ENCODE measurements around the gene SELP. TPM values are rescaled to one million over a fixed set of nuclear protein-coding genes. Genes with fewer than 3 reads are reported as not detected.

SELP gene
- total and polyA plus RNA-seq, 4 donors = 1.7 to 8.1 (median 2.4) TPM

- DNase-seq (ENCODE audit: low spot score) = no peak
- no peak overlapping the region for H3K9ac ChIP-seq (ENCODE audit: low read depth in 1 of 2, low read length in 2 of 2)
- TF ChIP-seq NR2F2 (IDR thresholded peaks at IDR 0.05) (peak; percentile 61), SP1 (IDR thresholded peaks at IDR 0.05) (no peak)
- H3K4me1 ChIP-seq (ENCODE audit: control insufficient read depth in 4 of 4, insufficient read depth in 4 of 4, low read length in 3 of 4) = no peaks in the 10 kb centered on the region
- no peak overlapping the region for H3K4me3 ChIP-seq (ENCODE audit: low read depth in 1 of 3, low read length in 3 of 3)
- no peaks in the 10 kb centered on the region for H3K36me3 ChIP-seq (ENCODE audit: control insufficient read depth in 4 of 4, insufficient read depth in 3 of 4, low read depth in 1 of 4, low read length in 3 of 4)
- no peak overlapping the region for H3K27ac ChIP-seq (ENCODE audit: low read depth in 1 of 2, low read length in 2 of 2)
- no peaks in the 10 kb centered on the region for H3K27me3 ChIP-seq (ENCODE audit: control insufficient read depth in 4 of 4, insufficient read depth in 4 of 4, low read length in 3 of 4)
- H3K9me3 ChIP-seq (ENCODE audit: control insufficient read depth in 4 of 4, low read length in 3 of 4) = no peaks in the 10 kb centered on the region
- 31% methylated on average over 1 of the region's 1 CpG for WGBS
Measured at GRCh38 chr1:169610108-169610507, 19.8 kb downstream of the SELP start.

- H3K4me3 ChIP-seq (ENCODE audit: low read depth in 1 of 3, low read length in 3 of 3) = no peak overlapping the region
- no peak for TF ChIP-seq ZBTB33 (IDR thresholded peaks at IDR 0.05)
- no peak for TF ChIP-seq GABPA (IDR thresholded peaks at IDR 0.05 in 1 of 2, conservative IDR thresholded peaks at IDR 0.05 in 1 of 2)
- TF ChIP-seq RXRA (IDR thresholded peaks at IDR 0.05) = no peak
- no peak for TF ChIP-seq REST (IDR thresholded peaks at IDR 0.05)
- no peak for TF ChIP-seq NR2F2 (IDR thresholded peaks at IDR 0.05)
- no peak for TF ChIP-seq EGR1 (IDR thresholded peaks at IDR 0.05; ENCODE audit: low read depth in 2 of 2)
- H3K36me3 ChIP-seq (ENCODE audit: control insufficient read depth in 4 of 4, insufficient read depth in 3 of 4, low read depth in 1 of 4, low read length in 3 of 4) = no peaks in the 10 kb centered on the region
- no peaks in the 10 kb centered on the region for H3K4me1 ChIP-seq (ENCODE audit: control insufficient read depth in 4 of 4, insufficient read depth in 4 of 4, low read length in 3 of 4)
- WGBS = 91% methylated on average over 4 of the region's 4 CpGs
- no peaks in the 10 kb centered on the region for H3K9me3 ChIP-seq (ENCODE audit: control insufficient read depth in 4 of 4, low read length in 3 of 4)
- H3K27me3 ChIP-seq (ENCODE audit: control insufficient read depth in 4 of 4, insufficient read depth in 4 of 4, low read length in 3 of 4) = no peaks in the 10 kb centered on the region
- DNase-seq (ENCODE audit: low spot score) = no peak
- H3K9ac ChIP-seq (ENCODE audit: low read depth in 1 of 2, low read length in 2 of 2) = no peak overlapping the region
- no peak overlapping the region for H3K27ac ChIP-seq (ENCODE audit: low read depth in 1 of 2, low read length in 2 of 2)
Measured at GRCh38 chr1:169608226-169608625, 21.7 kb downstream of the SELP start.

GRCh38 chr1:169604781-169605560, 25.0 kb downstream of the SELP start:
- H3K36me3 ChIP-seq (ENCODE audit: control insufficient read depth in 4 of 4, insufficient read depth in 3 of 4, low read depth in 1 of 4, low read length in 3 of 4) = no peaks in the 10 kb centered on the region
- DNase-seq (ENCODE audit: low spot score) = no peak
- H3K4me3 ChIP-seq (ENCODE audit: low read depth in 1 of 3, low read length in 3 of 3) = no peak overlapping the region
- TF ChIP-seq HNF4A (conservative IDR thresholded peaks at IDR 0.05) (no peak), ATF3 (IDR thresholded peaks at IDR 0.05) (no peak), HNF4G (IDR thresholded peaks at IDR 0.05) (no peak), RAD21 (IDR thresholded peaks at IDR 0.05) (no peak), TAF1 (conservative IDR thresholded peaks at IDR 0.05) (no peak), EGR1 (IDR thresholded peaks at IDR 0.05; ENCODE audit: low read depth in 2 of 2) (no peak), YY1 (IDR thresholded peaks at IDR 0.05) (no peak), ZBTB33 (IDR thresholded peaks at IDR 0.05) (no peak)
- no peaks in the 10 kb centered on the region for H3K9me3 ChIP-seq (ENCODE audit: control insufficient read depth in 4 of 4, low read length in 3 of 4)
- H3K27ac ChIP-seq (ENCODE audit: low read depth in 1 of 2, low read length in 2 of 2) = no peak overlapping the region
- no peaks in the 10 kb centered on the region for H3K27me3 ChIP-seq (ENCODE audit: control insufficient read depth in 4 of 4, insufficient read depth in 4 of 4, low read length in 3 of 4)
- H3K4me1 ChIP-seq (ENCODE audit: control insufficient read depth in 4 of 4, insufficient read depth in 4 of 4, low read length in 3 of 4) = no peaks in the 10 kb centered on the region
- H3K9ac ChIP-seq (ENCODE audit: low read depth in 1 of 2, low read length in 2 of 2) = no peak overlapping the region
- 43% methylated on average over 5 of the region's 5 CpGs for WGBS

Measured in liver (tissue), 9 donors.